SHP77 (cell line): ENCODE data around the gene NDUFB5.

Experiments
- DNase-seq, 2 experiments: peaks; one replicate each; lab custom pipeline; 2025; lab: John Stamatoyannopoulos, UW

NDUFB5 gene

DNA sequence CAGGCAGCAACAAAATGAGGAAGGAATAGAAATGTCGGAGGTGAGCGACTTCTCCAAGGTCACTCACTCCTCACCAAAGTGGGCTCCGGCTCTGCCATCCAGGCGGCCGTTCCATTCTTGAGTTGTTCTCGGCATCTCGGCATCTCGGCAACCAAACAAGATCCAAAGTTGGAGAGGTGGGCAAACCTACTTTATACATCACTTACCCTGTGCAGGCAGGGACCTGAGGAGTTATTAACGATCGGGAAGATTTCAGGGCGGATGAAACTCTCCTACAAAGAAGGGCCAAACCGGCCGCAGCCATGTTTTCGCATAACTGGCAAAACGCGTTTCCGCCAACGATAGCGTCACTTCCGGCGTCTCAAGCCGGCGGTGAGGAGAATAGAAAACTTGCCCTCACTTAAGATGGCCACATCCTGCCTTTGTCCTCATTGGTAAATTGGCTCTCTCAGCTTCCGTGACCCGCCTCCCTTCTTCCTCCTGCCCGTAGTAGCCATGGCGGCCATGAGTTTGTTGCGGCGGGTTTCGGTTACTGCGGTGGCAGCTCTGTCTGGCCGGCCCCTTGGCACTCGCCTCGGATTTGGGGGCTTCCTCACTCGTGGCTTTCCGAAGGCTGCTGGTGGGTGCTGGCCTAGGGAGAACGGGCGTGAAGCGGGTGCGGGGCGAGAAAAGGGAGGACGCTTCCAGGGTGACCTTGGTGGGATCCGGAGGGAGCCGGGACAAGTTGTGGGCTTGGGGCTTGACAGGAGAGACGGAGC is at the start of gene NDUFB5, which contains the start of gene MRPL47:
TSS of gene NDUFB5 (plus strand) at position 474 of the 758 bp plus-strand sequence. CDS start at position 496, 22 bp downstream.
TSS of gene MRPL47 (minus strand) at position 318 of the 758 bp plus-strand sequence. CDS start at position 304, 14 bp downstream.
- DNase-seq, result peak; percentile 96 to 97

DNA sequence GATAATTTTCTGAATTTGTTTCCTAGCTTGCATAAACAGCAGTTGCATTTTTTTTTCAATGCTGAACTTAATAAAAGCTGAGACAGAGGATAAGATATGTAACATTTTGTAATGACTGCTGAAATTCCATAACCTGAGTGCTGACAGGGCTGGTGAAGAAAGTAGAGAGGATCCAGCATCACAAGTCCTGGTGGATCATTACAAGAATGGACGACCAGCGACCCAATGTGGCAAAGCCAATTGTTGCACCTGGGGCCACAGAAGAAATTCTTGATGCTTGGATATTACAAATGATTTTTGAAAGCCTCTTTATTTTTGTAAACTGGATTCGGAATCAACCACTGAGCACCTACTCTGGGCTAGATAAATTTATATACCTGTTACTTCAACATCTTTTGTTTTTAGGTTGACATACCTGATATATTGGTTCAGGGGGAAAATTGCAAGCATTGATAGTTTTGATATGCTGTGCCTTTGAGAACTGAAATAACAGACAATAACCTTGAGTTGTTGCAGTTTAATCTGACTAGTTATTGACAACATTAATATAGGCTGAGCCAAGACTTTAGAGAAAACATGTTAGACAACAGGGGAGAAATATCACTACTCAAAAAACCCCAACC is 45.7 kb upstream of the NDUFB5 start:
- peak; percentile 12 to 65 for DNase-seq

DNA sequence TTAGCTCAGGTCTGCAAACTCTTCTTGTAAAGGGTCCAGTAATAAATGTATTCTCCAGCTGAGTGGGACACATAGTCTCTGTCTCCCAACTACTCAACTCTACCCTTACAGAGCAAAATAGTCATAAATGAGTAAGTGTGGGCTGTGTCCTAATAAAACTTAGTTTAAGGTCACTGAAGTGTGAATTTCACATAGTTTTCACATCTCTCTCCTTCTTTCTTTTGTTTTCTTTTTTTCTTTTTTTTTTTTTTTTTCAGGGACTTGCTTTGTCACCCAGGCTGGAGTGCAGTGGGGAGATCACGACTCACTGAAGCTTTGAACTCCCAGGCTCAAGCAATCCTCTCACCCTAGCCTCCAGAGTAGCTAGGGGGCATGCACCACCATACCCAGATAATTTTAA is 43.8 kb upstream of the NDUFB5 start:
- no peak for DNase-seq

DNA sequence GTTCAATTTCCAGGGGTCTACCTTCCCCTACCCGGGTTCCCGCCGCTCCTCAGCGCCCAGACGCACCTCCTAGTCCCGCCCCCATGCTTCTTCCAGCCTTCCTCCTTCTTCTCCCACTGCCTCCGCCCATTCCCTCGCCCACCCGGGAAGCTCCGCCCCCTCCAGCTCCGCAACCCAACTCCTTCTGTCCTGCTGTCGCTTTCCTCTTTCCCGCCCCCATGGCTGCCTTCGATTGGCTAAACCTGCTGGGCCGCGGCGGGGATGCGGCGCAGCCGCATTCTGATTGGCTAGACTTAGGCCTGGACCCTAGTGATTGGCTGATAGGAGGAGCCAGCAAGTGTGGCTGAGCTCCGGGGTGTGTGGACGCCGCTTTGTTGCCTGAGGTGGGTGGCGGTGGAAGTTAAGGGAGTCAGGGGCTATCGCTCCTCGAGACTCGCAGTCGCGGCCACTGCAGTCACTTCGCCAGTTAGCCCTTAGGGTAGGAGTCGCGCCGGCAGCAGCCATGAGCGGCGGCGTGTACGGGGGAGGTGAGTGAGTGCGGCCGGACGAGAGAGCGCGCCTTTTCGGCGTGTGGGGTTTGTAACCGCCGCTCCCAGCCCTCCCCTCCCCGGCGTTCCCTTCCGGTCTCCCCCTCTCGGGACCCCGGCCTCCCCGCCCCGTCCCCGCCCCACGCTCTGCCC is 41.9 kb upstream of the NDUFB5 start, which contains the start of gene ACTL6A:
TSS of gene ACTL6A (plus strand) at position 336 of the 680 bp plus-strand sequence. CDS start at position 503, 167 bp downstream.
- peak; percentile 97 to 99 for DNase-seq

DNA sequence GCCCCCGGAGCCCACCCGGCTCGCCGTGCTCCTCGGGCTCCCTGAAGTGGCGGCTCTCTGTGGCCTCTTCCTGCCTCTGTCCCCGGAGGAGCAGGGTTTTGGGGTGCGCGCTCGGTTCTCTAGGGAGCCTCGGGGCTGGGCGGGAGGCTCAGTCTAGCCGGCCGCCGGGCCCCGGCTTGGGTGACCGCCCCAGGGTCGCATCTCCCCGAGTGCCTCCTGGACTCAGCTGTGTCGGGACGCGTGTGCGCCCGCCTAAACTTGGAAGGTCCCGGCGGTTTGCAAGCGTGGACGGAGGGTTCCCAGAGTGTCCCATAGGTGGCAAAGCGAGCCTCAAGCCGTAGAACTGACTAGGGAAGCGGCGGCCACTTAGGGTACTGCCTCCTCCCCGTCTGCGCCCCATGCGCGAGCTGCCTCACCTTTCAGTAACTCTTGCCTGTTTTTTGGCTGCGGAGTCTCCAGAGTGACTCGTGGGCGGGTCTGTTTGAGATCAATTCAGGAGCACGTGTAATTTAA is 41.3 kb upstream of the NDUFB5 start:
- DNase-seq, result peak; percentile 16 to 50

DNA sequence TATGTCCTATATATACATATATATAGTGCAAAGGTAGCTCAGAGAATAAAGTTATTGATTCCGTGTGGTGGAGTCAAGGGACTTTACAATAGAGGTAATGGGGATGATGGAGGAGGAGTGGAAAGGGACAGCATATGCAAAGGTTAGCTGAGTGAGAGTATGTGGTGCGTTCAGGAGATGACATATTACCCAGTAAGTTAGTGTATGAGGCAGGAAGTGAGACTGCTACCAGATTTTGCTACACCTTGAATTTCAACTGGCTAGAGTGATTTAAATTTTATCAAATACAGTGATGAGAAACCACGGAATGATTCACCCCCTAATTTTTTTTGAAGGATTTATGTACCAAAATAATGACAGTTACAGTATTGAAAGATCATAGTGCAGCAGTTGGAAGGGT is 39.1 kb upstream of the NDUFB5 start:
- DNase-seq, result no peak

DNA sequence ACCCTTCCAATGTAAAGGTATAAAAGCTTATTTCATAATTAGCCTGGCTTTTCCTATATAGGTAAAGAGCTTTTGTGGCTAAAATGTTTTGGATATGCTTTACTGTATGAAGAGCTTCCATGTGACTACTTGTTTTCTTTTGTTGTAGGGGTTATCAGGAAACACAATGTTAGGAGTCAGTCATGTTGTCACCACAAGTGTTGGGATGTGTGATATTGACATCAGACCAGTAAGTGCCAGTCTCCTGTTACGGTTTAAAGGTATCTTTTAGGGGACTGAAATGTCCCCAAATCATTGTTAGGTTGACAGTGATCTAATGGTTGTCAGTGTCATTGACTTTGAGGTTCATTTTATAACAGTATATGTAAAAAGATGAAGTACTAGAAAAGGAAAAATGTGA is 23.6 kb upstream of the NDUFB5 start:
- no peak for DNase-seq

DNA sequence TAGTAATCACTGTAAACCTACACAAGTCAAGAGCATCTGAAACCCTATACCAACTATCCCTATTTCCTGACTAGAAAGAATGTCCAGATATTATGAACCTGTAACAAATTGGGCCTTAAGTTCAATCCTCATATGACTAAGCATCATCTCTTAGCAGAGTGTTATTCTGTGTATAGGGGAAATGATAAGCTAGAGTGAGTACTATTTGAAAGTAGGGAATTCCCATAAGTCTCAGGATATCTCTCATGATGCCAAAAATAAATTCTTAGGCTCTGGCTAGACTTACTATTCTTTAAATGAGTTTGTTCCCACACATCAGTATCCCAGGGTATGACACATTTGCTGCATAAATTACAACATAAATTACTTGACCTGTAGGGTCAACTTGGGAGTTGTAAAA is 15.5 kb upstream of the NDUFB5 start:
- no peak for DNase-seq

DNA sequence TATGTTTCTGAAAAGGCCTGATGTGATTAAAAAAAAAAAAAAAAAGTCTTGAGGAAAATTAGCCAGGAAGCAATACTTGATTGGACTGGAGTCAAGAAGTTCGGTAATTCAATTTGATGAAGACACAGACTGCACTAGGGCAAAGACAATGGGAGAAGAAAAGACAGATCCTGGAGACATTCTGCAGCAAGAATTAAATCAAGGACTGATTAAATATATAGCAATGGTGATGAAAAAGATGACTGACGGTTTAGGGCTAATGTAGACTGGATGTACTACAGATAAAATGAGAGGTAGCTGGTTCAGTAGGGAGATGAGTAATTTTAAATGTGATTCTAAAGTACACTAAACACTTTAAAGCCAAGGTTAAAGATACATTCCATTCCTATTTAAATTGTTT is 13.9 kb upstream of the NDUFB5 start:
- no peak for DNase-seq

DNA sequence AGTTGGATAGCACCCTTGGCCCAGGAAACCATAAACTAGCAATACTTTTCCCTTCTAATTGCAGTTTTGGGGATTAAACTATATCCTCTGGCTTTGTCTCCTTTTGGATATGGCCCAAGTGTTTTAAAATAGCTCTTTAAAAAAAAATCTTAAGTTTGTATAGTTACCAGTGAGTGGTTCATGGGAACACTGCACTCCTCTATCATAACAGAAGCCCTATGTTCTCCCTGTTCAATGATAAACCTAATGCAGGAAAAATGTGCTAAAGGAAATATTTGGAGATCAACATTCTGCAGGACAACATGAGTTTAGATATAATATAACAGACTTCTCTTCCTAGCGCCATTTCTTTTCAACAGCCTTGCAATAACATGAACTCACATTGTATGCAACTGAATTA is 13.3 kb upstream of the NDUFB5 start:
- no peak for DNase-seq

DNA sequence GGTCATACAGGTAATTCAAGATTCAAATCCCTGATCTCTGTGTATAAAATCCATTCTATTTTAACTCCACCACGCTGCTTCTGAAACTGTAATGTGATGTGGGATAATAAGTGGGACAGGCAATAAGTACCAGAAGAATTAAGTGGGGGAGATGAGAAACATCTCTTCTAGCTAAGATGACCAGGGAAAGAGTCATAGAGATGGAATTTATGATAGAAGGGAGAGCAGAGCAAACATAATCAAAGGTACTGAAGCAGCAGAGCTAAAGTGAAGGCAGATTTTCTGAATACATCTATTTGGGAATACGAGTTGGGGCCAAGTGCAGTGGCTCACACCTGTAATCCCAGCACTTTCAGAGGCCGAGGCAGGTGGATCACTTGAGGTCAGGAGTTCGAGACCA is 5.1 kb upstream of the NDUFB5 start:
- no peak for DNase-seq

DNA sequence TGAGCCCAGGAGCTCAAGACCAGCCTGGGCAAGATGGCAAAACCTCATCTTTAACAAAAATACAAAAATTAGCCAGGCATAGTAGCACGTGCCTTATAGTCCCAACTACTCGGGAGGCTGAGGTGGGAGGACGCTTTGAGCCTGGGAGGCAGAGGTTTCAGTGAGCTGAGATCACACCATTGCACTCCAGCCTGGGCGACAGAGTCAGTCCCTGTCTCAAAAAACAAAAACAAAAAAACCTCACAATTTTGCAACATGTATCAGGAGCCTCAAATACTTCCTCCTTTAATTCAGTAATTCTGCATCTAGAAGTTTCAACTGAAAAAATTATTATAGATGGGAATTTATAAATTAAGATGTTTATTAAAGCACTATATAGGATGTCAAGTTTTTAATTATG is 1.3 kb upstream of the NDUFB5 start:
- no peak for DNase-seq

DNA sequence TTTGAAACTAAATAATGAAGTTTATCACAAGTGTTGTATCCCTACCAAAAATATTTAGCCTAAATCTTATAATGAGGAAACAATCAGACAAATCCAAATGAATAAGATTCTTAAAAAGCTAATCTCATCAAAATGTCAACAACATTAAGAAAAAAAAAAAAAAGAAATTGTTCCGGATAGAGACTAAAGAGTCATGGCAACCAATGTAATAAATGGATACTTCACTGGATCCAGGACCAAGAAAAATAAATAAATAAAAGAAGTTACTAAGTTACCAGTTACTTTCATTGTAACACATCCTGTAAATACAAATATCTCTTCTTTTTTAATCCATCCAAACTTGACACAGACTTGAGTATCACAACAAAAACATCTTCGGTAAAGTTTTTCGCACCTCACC is 763 bp upstream of the NDUFB5 start:
- DNase-seq, result no peak

DNA sequence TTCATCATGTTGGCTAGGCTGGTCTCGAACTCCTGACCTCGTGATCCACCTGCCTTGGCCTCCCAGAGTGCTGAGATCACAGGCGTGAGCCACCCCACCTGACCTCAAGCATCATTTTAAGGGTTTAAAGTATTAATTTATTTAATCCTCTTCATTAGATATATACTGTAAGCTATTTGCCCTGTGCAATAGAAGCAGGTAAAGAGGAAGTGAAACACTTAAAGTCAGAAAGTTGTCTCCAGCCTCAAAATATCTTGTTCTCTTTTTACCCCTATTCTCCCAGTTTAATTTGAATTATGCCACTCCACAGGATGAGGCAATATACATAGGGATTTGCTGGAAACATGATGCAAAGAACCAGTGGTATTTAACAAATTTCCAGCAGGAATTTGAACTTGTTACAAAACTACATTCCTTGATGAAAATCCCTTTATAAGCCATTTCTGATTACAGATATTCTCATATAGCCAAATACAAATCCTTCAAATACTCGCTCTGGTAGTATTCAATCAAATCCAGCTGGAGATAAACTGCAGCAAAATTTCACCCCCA is 2.0 kb downstream of the NDUFB5 start:
- no peak for DNase-seq

DNA sequence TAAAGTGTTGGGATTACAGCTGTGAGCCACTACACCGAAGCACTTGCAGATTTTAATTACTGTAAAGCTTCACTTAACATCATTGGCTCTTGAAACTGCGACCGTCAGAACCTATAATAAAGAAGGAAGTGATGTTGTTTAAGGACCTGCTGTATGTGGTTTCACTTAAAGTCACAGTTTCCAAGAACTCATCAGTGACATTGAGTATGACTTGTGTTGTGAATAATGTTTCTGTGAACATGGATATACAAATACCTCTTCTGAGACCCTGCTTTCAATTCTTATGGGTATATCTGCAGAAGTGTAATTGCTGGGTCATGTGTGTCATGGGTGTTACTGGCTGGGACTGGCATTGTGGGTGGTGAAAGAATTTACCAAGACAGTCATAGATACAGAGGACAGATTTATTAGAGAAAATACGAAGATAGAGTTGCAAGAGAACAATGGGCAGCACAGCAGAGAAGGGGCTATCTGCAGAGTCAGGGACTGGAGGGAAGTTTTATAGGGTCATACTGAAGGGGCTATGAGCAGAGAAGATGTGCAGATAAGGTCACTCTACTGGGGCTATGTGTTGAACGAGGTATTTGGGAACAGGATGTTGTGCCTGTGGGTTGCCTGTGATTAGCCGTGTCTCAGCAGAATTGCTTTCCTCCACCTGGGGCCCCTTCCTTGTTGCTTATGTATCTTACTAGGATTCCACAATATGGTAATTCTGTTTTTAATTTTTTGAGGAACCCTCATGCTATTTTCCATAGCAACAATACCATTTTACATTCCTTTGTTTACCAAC is 4.5 kb downstream of the NDUFB5 start:
- no peak for DNase-seq

DNA sequence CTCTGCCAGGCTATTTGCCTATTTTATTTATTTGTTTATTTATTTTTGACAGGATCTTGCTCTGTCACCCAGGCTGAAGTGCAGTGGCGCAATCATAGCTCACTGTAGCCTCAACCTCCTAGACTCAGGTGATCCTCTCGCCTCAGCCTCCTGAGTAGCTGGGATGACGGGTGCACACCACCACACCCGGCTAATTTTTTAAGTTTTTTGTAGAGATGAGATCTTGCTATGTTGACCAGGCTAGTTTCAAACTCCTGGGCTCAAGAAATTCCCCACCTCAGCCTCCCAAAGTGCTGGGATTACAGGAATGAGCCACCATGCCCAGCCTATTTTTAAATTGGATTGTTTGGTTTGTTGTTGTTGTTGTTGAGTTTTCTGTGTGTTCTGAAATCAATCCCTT is 5.5 kb downstream of the NDUFB5 start:
- DNase-seq, result no peak

DNA sequence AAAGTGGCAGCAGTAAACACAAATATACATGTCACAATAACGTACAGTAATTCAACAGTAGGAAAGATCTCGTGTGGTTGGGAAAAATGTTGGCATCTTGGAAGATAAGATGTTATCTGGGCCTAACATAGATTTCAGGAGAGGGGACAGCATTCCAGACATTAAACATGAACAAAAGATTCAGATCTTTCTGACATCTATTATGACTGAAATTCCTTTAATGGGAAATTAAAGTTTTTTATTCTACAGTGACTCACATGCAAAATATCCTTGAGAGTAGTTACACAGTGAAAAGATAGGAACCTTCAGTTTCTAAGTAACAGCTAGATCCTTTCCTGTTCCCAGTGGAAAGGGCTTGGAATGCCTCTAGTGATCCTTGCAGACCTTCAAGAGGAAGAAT is 9.2 kb downstream of the NDUFB5 start:
- DNase-seq, result no peak

DNA sequence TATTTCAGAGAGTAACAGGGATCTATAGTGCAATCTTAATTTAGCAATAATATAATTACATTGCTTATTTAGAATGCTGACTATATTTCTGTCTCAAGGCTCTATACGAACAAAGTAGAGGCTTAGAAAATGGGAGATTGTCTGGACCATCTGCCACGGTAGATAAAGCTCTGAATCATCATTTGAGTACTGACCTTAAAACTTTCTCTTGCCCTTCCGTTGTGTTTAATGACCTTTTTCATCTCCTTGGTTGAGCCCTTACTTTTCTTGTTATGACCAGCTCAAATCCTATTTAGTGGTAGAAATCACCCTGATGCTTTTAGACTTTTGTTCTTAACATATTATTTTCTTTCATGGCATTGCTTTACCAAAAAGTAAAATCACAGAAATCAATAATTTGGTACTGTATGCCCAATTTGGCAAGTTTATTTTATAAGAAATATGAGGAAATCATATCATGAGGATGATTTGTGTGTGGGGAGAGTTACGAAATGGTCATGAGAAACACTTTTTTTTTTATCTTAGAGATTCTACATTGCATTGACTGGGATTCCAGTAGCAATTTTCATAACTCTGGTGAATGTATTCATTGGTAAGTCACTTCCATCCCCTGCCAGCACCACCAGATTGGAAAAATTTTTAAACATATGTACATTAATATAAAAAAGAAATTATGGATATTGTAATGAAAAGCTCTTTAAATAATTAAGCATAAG is 11.0 kb downstream of the NDUFB5 start:
- DNase-seq, result no peak

DNA sequence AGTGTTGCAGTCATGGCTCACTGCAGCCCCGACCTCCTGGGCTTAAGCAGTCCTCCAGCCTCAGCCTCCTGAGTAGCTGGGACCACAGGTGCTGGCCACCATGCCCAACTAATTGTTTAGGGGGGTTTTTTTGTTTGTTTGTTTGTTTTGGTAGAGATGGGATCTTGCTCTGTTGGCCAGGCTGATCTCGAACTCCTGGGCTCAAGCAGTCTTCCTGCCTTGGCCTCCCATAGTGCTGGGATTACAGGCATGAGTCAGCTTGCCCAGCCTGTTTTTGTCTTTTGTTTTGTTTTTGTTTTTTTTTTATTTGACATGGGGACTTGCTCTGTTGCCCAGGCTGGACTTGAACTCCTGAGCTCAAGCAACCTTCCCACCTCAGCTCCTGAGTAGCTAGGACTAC is 17.4 kb downstream of the NDUFB5 start:
- no peak for DNase-seq

DNA sequence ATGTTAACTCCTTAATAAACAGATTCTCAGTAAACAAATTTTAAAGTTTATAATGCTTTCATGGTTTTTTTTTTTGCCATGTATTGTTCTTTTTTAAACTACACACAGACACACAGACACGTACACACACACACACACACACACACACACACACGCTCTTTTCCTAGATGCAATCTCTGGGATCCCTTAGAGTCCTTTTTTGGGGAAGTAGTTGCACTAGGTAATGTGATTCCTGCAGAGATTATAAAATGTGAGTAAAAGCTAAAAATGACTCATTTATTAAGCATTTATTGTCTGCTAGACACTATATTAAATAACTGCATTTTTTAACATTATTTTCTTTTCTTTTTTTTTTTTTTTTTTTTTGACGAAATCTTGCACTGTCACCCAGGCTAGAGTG is 19.9 kb downstream of the NDUFB5 start:
- no peak for DNase-seq
